OCI-LY7 (cell line): ENCODE measurements around the gene MACROD1. TPM values are rescaled to one million over a fixed set of nuclear protein-coding genes. Genes with fewer than 3 reads are reported as not detected.
"Not testable (repeated sequence)": the region's sequence is repeated elsewhere in the genome, so short reads cannot be mapped to it uniquely, and the experiment has no call there.

ENCODE experiments used
- BruUV-seq: library from RNA; stranded (reverse); fragments of 400-500 nt; replicated peaks from 2 replicates; lab custom pipeline; 2021; lab: Mats Ljungman, UMichigan
- CTCF ChIA-PET: fragments of 300-600 bp; sonication (Branson Sonifier 250); formaldehyde crosslinking; loops from one replicate; lab custom pipeline; 2022; ENCODE audit warnings: antibody characterized with exemption; ENCODE audit not compliant: unreplicated experiment; lab: Charles Lee
- POLR2A ChIA-PET: fragments of 300-600 bp; sonication (Branson Sonifier 250); formaldehyde crosslinking; loops from one replicate; lab custom pipeline; 2022; ENCODE audit warnings: antibody characterized with exemption; lab: Charles Lee
- DNase-seq: peaks from one replicate; pipeline ENCODE4 v3.0.0-alpha.2; 2015; ENCODE audit warnings: low spot score
- H2AFZ ChIP-seq: fragments of 200-600 bp; sonication (generic), shearing (Covaris generic); 2 replicates; pipeline ENCODE4 v1.6.1; 2014; ENCODE audit warnings: mild to moderate bottlenecking, antibody characterized with exemption, low read length, moderate library complexity
- H3K27ac ChIP-seq: fragments of 200-600 bp; sonication (generic); 2 replicates; pipeline ENCODE4 v1.5.1; 2014; ENCODE audit warnings: mixed run types, low read depth, mild to moderate bottlenecking, moderate library complexity, low read length, inconsistent platforms; ENCODE audit not compliant: poor library complexity, severe bottlenecking
- H3K36me3 ChIP-seq: fragments of 200-600 bp; sonication (generic); 2 replicates; pipeline ENCODE4 v1.6.1; 2014; ENCODE audit warnings: mild to moderate bottlenecking, antibody characterized with exemption, low read length, moderate library complexity, mixed read lengths; ENCODE audit not compliant: insufficient read depth
- H3K4me1 ChIP-seq: fragments of 200-600 bp; sonication (generic); 2 replicates; pipeline ENCODE4 v1.5.1; 2014; ENCODE audit warnings: mild to moderate bottlenecking, low read length; ENCODE audit not compliant: insufficient read depth, poor library complexity, severe bottlenecking
- H3K4me2 ChIP-seq: fragments of 200-600 bp; sonication (generic); 2 replicates; pipeline ENCODE4 v1.6.1; 2014; ENCODE audit warnings: mild to moderate bottlenecking, low read length
- H3K4me3 ChIP-seq: fragments of 200-600 bp; sonication (generic); 2 replicates; pipeline ENCODE4 v1.5.1; 2014; ENCODE audit warnings: mild to moderate bottlenecking, low read depth, low read length; ENCODE audit not compliant: poor library complexity, severe bottlenecking
- H3K79me2 ChIP-seq: fragments of 200-600 bp; sonication (generic); 2 replicates; pipeline ENCODE4 v1.6.1; 2016; ENCODE audit warnings: low read depth, mild to moderate bottlenecking, low read length, moderate library complexity, mixed read lengths; ENCODE audit not compliant: insufficient read depth
- H3K9me2 ChIP-seq: fragments of 200-600 bp; sonication (generic); 2 replicates; pipeline ENCODE4 v1.6.1; 2016; ENCODE audit warnings: mild to moderate bottlenecking, low read length, mixed read lengths; ENCODE audit not compliant: insufficient read depth
- H3K9me3 ChIP-seq: fragments of 200-600 bp; sonication (generic); 2 replicates; pipeline ENCODE4 v1.6.1; 2014; ENCODE audit warnings: mild to moderate bottlenecking, mixed run types, low read length, mixed read lengths
- H4K20me1 ChIP-seq: fragments of 200-600 bp; sonication (generic); 2 replicates; pipeline ENCODE4 v1.6.1; 2014; ENCODE audit warnings: mild to moderate bottlenecking, antibody characterized with exemption, low read length, moderate library complexity, mixed read lengths; ENCODE audit not compliant: insufficient read depth
- EZH2phosphoT487 ChIP-seq: fragments of 200-600 bp; sonication (generic); IDR thresholded peaks from 2 replicates; pipeline ENCODE4 v1.6.1; 2018; ENCODE audit warnings: low read depth, borderline replicate concordance, mild to moderate bottlenecking, mixed run types, antibody characterized with exemption, low read length, moderate library complexity, mixed read lengths
- intact Hi-C: fragments of 100-400 bp; cut with micrococcal nuclease; formaldehyde crosslinking; loops from one replicate; pipeline ENCODE4 v1.10.0; 2022; ENCODE audit not compliant: unreplicated experiment
- total RNA-seq, 2 experiments: library from RNA; depleted of rRNA in 1 of 2; stranded (reverse); fragments of >200 nt in 1 of 2; shearing (Covaris generic) in 1 of 2; gene quantifications; 2 replicates each; pipeline ENCODE4 v1.2.3, GENCODE V29; 2014 to 2022
- TF ChIP-seq, protein P1 (sequence below): fragments of 200-600 bp; sonication (generic); conservative IDR thresholded peaks from 2 replicates; pipeline ENCODE4 v1.5.1; 2014; ENCODE audit warnings: mild to moderate bottlenecking, antibody characterized with exemption, low read length, moderate library complexity, mixed read lengths

Gene MACROD1
- total RNA-seq, 2 experiments from 2014 or later: 14.7 to 25.4 TPM

GRCh38 chr11:63970902-63971301 lies 195.0 kb downstream of the MACROD1 start:
- ChIA-PET CTCF (no interaction called here), POLR2A (interaction anchor here (0.6 kb wide), 1 partner anchor 301 kb away, joined by 3 read pairs; no protein-coding TSS in a partner anchor)
- peaks cover 2% of the 10 kb centered on the region; the same call in 1 of the 2 replicates for H3K36me3 ChIP-seq
- no peak for DNase-seq
- no TSS peak for BruUV-seq
- H3K4me2 ChIP-seq: no peak overlapping the region
- no peak overlapping the region for H3K4me3 ChIP-seq
- H3K27ac ChIP-seq: no peak overlapping the region
- H3K9me2 ChIP-seq: no peaks in the 10 kb centered on the region
- peaks cover 3% of the 10 kb centered on the region; the same call in 1 of the 2 replicates for H4K20me1 ChIP-seq
- H3K9me3 ChIP-seq: peaks cover 4% of the 10 kb centered on the region; the same call in 1 of the 2 replicates
- H3K79me2 ChIP-seq: peaks cover 15% of the 10 kb centered on the region
- TF ChIP-seq, protein P1, sequence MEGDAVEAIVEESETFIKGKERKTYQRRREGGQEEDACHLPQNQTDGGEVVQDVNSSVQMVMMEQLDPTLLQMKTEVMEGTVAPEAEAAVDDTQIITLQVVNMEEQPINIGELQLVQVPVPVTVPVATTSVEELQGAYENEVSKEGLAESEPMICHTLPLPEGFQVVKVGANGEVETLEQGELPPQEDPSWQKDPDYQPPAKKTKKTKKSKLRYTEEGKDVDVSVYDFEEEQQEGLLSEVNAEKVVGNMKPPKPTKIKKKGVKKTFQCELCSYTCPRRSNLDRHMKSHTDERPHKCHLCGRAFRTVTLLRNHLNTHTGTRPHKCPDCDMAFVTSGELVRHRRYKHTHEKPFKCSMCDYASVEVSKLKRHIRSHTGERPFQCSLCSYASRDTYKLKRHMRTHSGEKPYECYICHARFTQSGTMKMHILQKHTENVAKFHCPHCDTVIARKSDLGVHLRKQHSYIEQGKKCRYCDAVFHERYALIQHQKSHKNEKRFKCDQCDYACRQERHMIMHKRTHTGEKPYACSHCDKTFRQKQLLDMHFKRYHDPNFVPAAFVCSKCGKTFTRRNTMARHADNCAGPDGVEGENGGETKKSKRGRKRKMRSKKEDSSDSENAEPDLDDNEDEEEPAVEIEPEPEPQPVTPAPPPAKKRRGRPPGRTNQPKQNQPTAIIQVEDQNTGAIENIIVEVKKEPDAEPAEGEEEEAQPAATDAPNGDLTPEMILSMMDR: no peak
- no peak for TF ChIP-seq EZH2phosphoT487
- peaks cover 4% of the 10 kb centered on the region for H3K4me1 ChIP-seq
- intact Hi-C loops: loop anchor here (10.0 kb wide), 1 partner anchor 334 kb away; the partner anchor contains the start of genes CATSPERZ and ESRRA
- no peak overlapping the region for H2AFZ ChIP-seq

- CTCF ChIA-PET: no interaction called here
- no peak overlapping the region for H2AFZ ChIP-seq
- TF ChIP-seq, protein P1: no peak
- TF ChIP-seq EZH2phosphoT487: no peak
- H3K4me3 ChIP-seq: no peak overlapping the region
- H4K20me1 ChIP-seq: no peaks in the 10 kb centered on the region
- no peak overlapping the region for H3K27ac ChIP-seq
- H3K36me3 ChIP-seq: no peaks in the 10 kb centered on the region
- no peak overlapping the region for H3K4me2 ChIP-seq
- intact Hi-C loops: no loop called here
- no peaks in the 10 kb centered on the region for H3K9me2 ChIP-seq
- peaks cover under 1% of the 10 kb centered on the region; the same call in 1 of the 2 replicates for H3K79me2 ChIP-seq
- no peak for DNase-seq
- BruUV-seq: no TSS peak
- POLR2A ChIA-PET: no interaction called here
- peaks cover 4% of the 10 kb centered on the region; the same call in 1 of the 2 replicates for H3K9me3 ChIP-seq
- H3K4me1 ChIP-seq: no peaks in the 10 kb centered on the region
These were observed 196.5 kb downstream of the MACROD1 start for GRCh38 chr11:63969461-63969860.

- Histone ChIP-seq H3K4me1 (peaks cover 4% of the 10 kb centered on the region), H3K36me3 (no peaks in the 10 kb centered on the region), H3K9me3 (no peaks in the 10 kb centered on the region), H3K9me2 (no peaks in the 10 kb centered on the region), H3K4me2 (no peak overlapping the region), H2AFZ (no peak overlapping the region), H4K20me1 (no peaks in the 10 kb centered on the region), H3K27ac (no peak overlapping the region), H3K79me2 (no peaks in the 10 kb centered on the region), H3K4me3 (no peak overlapping the region)
- DNase-seq: no peak
- intact Hi-C loops: no loop called here
- ChIA-PET POLR2A (no interaction called here), CTCF (interaction anchor here (1.0 kb wide), 1 partner anchor 240 kb away, joined by 3 read pairs; no protein-coding TSS in a partner anchor)
- BruUV-seq: no TSS peak
- TF ChIP-seq EZH2phosphoT487: no peak
- TF ChIP-seq, protein P1: no peak
These were observed 199.5 kb downstream of the MACROD1 start for GRCh38 chr11:63966444-63966843.

DNA sequence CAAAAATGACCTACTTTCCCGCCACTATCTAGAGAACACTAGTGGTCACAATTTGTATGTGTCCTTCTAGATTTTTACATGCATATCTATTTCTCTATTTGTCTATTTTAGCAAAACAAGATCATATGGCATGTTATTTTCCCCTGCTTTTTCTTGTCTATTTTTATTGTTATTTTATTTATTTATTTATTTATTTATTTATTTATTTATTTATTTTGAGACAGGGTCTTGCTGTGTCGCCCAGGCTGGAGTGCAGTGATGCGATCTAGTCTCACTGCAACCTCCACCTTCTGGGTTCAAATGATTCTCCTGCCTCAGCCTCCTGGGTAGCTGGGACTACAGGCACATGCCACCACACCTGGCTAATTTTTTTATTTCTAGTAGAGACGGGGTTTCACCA lies 202.0 kb downstream of the MACROD1 start:
- H4K20me1 ChIP-seq, BruUV-seq, H3K4me2 ChIP-seq, H3K9me3 ChIP-seq, CTCF ChIA-PET, H2AFZ ChIP-seq, H3K27ac ChIP-seq, H3K4me1 ChIP-seq, H3K9me2 ChIP-seq, H3K79me2 ChIP-seq, H3K4me3 ChIP-seq, H3K36me3 ChIP-seq, intact Hi-C loops, DNase-seq, POLR2A ChIA-PET: not testable (repeated sequence)
